Activated naive CD4-positive, alpha-beta T cell treated with anti-CD3 and anti-CD28 coated beads for 36 hours (primary cell): ENCODE results near the gene MND1. TPM values are rescaled to one million over a fixed set of nuclear protein-coding genes. Genes with fewer than 3 reads are reported as not detected.

Source experiments
- CTCF ChIA-PET: fragments of 350-600 bp; sonication (Branson Sonifier 250); formaldehyde crosslinking; loops from one replicate; lab custom pipeline; 2021; ENCODE audit warnings: antibody characterized with exemption; lab: Charles Lee
- DNase-seq: peaks from one replicate; pipeline ENCODE4 v3.0.0-alpha.2; 2020
- H3K27ac Mint-ChIP-seq: one replicate; pipeline ENCODE4 v1.8.0; 2021; ENCODE audit warnings: mild to moderate bottlenecking, mixed read lengths
- H3K27me3 Mint-ChIP-seq: one replicate; pipeline ENCODE4 v1.8.0; 2021; ENCODE audit warnings: low read depth, mixed read lengths
- H3K36me3 Mint-ChIP-seq: one replicate; pipeline ENCODE4 v1.8.0; 2021; ENCODE audit warnings: low read depth, mixed read lengths
- H3K4me1 Mint-ChIP-seq: one replicate; pipeline ENCODE4 v1.8.0; 2021; ENCODE audit warnings: low read depth, mixed read lengths
- H3K4me3 Mint-ChIP-seq: one replicate; pipeline ENCODE4 v1.8.0; 2021; ENCODE audit warnings: mild to moderate bottlenecking, moderate library complexity, mixed read lengths
- H3K9me3 Mint-ChIP-seq: one replicate; pipeline ENCODE4 v1.8.0; 2021; ENCODE audit warnings: mixed read lengths
- intact Hi-C: fragments of 100-400 bp; cut with micrococcal nuclease; formaldehyde crosslinking; loops from one replicate; pipeline ENCODE4 v1.15.1; 2023
- total RNA-seq, 2 experiments: library from RNA; stranded (reverse); gene quantifications; one replicate each; pipeline ENCODE4 v1.2.3, GENCODE V29; 2021

Gene MND1
- total RNA-seq, 2 experiments from 2014 or later = 51.3 to 52.6 TPM

DNA sequence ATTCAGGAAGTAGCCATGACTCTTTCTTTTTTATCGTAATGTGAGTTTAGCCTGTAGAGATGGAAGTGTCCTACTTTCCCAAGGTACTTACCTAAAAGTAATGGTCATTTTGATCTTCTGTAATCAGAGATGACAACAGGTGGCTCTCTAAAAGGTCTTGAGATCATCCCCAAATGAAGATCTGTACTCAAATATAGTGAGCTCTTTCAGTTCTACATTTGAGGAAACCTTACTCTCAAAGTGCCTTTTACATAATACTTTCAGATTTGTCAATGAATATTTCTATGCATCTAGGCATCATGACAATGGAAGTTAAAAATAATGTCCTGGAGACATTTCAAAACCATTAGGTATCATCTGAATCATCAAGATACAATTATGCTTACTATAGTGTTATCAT, 17.2 kb upstream of the MND1 start:
- no peaks in the 10 kb centered on the region for H3K36me3 Mint-ChIP-seq
- peaks cover 4% of the 10 kb centered on the region for H3K27me3 Mint-ChIP-seq
- DNase-seq = no peak
- no peak overlapping the region for H3K27ac Mint-ChIP-seq
- no peaks in the 10 kb centered on the region for H3K9me3 Mint-ChIP-seq
- CTCF ChIA-PET = interaction anchor here (0.5 to 0.7 kb wide), 3 partner anchors 10 to 411 kb away, joined by 3 read pairs; no protein-coding TSS in a partner anchor
- intact Hi-C loops = no loop called here
- H3K4me1 Mint-ChIP-seq = no peaks in the 10 kb centered on the region
- no peak overlapping the region for H3K4me3 Mint-ChIP-seq

DNA sequence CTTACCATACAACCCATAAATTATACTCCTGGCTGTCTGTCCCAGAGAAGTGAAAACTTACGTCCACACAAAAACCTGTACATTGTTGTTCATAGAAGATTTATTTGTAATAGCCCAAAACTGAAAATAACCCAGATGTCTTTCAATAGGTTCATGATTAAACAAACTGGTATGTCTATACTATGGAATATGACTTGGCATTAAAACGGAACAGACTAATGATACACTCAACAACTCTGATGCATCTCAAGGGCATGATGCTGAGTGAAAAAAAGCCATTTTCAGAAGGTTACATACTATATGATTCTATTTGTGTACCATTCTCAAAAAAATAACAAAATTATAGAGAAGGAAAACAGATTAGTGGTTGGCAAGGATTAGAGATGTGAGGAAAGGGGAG, 11.6 kb upstream of the MND1 start:
- no peaks in the 10 kb centered on the region for H3K36me3 Mint-ChIP-seq
- CTCF ChIA-PET = interaction anchor here (0.5 kb wide), 1 partner anchor 311 kb away, joined by 5 read pairs; no protein-coding TSS in a partner anchor
- no peak for DNase-seq
- H3K27me3 Mint-ChIP-seq = no peaks in the 10 kb centered on the region
- H3K4me1 Mint-ChIP-seq = peaks cover 2% of the 10 kb centered on the region
- intact Hi-C loops = no loop called here
- no peak overlapping the region for H3K27ac Mint-ChIP-seq
- H3K4me3 Mint-ChIP-seq = no peak overlapping the region
- H3K9me3 Mint-ChIP-seq = no peaks in the 10 kb centered on the region

DNA sequence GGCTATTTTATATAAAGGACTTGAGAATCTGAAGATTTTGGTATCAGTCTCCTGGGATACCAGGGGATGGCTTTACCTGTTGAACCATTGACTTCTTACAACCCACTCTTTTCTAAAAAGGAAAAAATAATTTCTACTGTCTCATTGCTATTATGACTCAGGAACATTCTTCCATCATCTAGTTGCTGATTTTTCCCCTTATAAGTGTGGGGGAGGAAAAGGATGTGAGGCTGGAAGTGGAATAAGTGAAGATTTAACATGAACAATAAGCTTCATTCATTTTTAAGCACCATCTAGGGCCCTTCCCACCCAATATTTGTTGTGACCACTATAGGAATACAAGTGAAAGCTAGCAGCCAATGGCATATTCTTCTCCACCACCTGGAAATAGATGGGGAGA, 10.6 kb upstream of the MND1 start:
- Mint-ChIP-seq H3K9me3 (no peaks in the 10 kb centered on the region), H3K27ac (no peak overlapping the region), H3K36me3 (no peaks in the 10 kb centered on the region), H3K4me1 (peaks cover 2% of the 10 kb centered on the region), H3K4me3 (no peak overlapping the region), H3K27me3 (no peaks in the 10 kb centered on the region)
- intact Hi-C loops = no loop called here
- DNase-seq = no peak
- CTCF ChIA-PET = no interaction called here

DNA sequence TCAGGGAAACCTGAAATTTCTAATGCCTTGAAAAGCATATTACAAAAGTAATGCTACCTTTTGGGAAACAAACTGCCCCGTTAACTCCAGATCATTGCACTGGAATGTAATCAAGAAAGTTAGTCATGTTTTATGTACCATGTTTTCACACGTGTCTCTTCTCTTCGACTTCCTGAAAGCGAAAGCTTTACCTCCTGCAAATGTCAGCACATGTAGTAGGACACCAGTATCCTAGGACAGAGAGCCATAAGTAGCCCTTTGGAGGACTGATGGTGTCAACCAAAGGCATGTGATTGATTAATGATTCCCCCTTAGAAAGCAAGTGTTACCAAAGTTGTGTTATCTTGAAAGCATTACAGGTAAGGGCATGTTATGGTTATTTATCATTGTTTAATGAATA, 8.8 kb upstream of the MND1 start:
- intact Hi-C loops = no loop called here
- Mint-ChIP-seq H3K36me3 (no peaks in the 10 kb centered on the region), H3K4me1 (peaks cover 2% of the 10 kb centered on the region), H3K9me3 (no peaks in the 10 kb centered on the region), H3K27ac (no peak overlapping the region), H3K27me3 (no peaks in the 10 kb centered on the region), H3K4me3 (no peak overlapping the region)
- no peak for DNase-seq
- CTCF ChIA-PET = interaction anchor here (1.1 kb wide), 1 partner anchor 313 kb away, joined by 4 read pairs; no protein-coding TSS in a partner anchor

DNA sequence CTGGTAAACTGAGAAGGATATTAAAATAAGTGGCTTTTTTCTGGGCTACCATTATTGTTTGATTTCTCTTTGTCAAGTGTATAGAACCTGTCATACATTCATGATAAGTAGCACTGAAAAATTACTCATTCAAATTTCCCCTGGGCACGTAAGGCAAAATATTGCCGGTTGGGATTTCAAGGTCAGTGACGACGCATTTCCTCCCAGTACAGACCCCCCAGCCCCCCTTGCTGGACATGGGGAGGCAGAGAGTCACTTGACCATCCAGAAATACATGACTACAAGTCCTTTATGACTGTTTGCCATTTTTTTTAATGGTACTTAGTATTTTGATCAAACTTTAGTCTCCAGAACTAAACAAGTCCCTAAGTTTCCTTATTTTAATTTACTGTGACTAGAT, 6.8 kb upstream of the MND1 start:
- CTCF ChIA-PET = interaction anchor here (0.7 to 2.1 kb wide), 3 partner anchors 9 to 312 kb away, joined by 3 to 8 read pairs (median 4); no protein-coding TSS in a partner anchor
- Mint-ChIP-seq H3K9me3 (no peaks in the 10 kb centered on the region), H3K4me3 (no peak overlapping the region), H3K27me3 (peaks cover 2% of the 10 kb centered on the region), H3K36me3 (no peaks in the 10 kb centered on the region), H3K4me1 (peaks cover 2% of the 10 kb centered on the region), H3K27ac (no peak overlapping the region)
- intact Hi-C loops = no loop called here
- DNase-seq = no peak

DNA sequence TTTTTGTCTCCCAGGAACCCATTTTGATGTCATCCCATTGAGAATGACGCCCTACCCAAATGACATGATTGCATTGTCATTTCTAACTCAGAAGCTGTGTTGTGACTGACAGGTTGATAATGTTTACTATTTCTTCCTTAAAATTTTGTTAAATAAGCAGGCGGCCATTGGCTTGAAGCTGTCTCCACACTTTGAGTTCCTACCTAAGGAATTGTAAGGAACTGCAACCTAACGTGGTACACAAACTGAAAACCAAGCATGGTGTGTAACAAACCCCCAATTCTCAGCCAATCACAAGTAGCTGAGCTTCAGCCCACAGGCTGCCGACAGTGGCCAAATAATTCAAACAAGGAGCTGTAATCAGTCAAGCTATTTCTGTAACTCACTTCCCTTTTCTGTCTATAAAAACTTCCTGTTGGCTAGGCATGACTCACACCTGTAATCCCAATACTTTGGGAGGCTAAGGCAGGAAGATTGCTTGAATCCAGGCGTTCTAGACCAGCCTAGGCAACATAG, 2.9 kb upstream of the MND1 start:
- Mint-ChIP-seq H3K4me1 (peaks cover 11% of the 10 kb centered on the region), H3K27ac (no peak overlapping the region), H3K36me3 (peaks cover 3% of the 10 kb centered on the region), H3K9me3 (no peaks in the 10 kb centered on the region), H3K4me3 (no peak overlapping the region), H3K27me3 (peaks cover 2% of the 10 kb centered on the region)
- intact Hi-C loops = loop anchor here (5.0 kb wide), 1 partner anchor 676 kb away; no protein-coding TSS in a partner anchor
- CTCF ChIA-PET = interaction anchor here (1.4 to 3.5 kb wide), 5 partner anchors 87 to 408 kb away, joined by 3 to 19 read pairs (median 7); no protein-coding TSS in a partner anchor
- DNase-seq = no peak

DNA sequence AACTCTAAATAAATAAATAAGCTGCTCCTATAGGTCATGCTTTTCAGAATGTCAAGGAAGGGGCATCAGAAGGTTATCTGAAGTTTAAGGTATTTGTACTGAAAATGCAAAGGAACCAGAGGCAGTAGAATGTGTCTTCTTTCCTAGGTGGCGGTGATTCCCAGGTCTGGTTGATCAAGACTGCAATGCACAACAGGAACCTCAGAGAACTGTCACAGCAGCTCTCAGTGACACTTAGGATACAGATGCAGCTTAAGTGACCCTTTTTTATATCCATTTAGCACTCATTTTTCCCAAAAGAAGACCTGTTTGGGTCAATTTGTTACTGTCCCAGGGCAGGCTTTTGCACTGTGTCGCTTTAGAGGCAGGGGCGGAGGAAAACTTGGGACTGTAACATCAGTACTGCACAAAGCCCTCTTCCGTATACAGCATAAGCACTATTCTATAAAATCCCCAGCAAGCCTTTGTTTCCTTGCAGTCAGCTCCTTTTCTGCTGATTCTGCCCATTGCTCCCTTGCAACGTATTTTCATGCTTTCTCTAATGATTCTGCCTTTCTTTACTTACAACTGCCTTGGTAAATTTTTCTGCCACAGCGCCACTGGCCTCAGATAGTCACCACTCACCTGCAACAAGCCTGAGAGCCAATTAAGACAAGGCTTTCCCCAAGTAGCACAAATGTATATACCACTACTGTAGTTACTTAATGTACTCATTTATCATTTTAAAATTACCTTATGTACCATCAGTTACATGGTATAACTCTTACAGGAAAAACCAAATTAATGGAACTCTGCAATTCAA, 1.5 kb upstream of the MND1 start:
- no peak overlapping the region for H3K4me3 Mint-ChIP-seq
- peaks cover 24% of the 10 kb centered on the region for H3K4me1 Mint-ChIP-seq
- H3K27ac Mint-ChIP-seq = no peak overlapping the region
- no peaks in the 10 kb centered on the region for H3K9me3 Mint-ChIP-seq
- intact Hi-C loops = loop anchor here (5.0 kb wide), 1 partner anchor 674 kb away; no protein-coding TSS in a partner anchor
- CTCF ChIA-PET = interaction anchor here (1.2 to 5.2 kb wide), 7 partner anchors 82 to 407 kb away, joined by 3 to 65 read pairs (median 7); no protein-coding TSS in a partner anchor
- peaks cover 2% of the 10 kb centered on the region for H3K27me3 Mint-ChIP-seq
- no peak for DNase-seq
- H3K36me3 Mint-ChIP-seq = peaks cover 4% of the 10 kb centered on the region

DNA sequence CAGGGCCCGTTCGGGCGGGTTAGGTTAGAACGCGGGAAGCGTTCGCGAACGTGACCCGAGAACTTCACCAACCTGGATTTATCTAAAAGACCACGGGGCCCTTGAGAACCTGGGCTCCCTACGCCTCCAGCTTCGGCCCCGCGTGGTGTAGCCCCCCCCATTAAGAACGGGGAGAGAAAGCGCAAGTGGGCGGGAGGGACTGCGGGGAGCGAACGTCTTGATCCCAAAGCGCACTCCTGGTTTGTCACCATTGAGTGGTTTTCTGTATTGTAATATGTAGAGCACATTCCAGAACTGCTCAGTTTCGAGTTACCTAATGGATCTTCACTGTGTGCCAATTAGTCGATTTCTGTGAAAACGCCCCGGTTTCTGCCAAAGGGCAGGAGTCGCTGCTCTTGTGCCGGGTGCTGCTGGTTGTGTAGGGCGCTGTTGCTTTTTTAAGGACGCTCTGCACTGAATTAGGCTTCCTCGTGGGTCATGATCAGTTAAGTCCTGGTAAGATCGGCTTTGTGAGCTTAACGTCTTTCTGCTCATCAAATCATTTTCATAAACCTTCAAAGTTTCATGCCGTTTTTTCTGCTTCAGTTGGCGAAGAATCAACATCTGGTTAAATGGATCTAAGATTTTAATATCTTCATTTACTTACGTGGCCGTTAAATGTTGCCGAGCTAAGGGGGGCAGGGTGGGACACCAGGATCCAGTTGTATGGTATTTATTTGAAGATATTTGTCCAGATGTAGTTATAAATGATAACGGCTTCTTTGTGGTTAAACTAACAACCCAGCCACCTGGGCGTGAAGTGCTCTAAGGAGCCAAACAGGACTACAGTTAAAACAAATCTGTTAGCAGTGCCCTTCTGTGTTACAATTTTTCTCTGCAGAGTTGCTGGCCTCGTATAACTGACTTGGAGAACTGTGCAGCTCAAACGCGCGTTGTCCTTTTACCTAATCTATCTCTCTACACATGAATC, 809 bp downstream of the MND1 start:
- Mint-ChIP-seq H3K36me3 (peaks cover 11% of the 10 kb centered on the region), H3K27me3 (peaks cover 2% of the 10 kb centered on the region), H3K27ac (peak overlapping the region; percentile 92), H3K9me3 (no peaks in the 10 kb centered on the region), H3K4me1 (peaks cover 34% of the 10 kb centered on the region), H3K4me3 (peak overlapping the region; percentile 93)
- CTCF ChIA-PET = interaction anchor here (0.8 to 5.2 kb wide), 20 partner anchors 14 to 413 kb away, joined by 3 to 65 read pairs (median 4); no protein-coding TSS in a partner anchor
- intact Hi-C loops = loop anchor here (1.0 to 2.0 kb wide), 10 partner anchors 12 to 339 kb away; partner anchors contain the start of gene TLR2
- peak; percentile 81 for DNase-seq

DNA sequence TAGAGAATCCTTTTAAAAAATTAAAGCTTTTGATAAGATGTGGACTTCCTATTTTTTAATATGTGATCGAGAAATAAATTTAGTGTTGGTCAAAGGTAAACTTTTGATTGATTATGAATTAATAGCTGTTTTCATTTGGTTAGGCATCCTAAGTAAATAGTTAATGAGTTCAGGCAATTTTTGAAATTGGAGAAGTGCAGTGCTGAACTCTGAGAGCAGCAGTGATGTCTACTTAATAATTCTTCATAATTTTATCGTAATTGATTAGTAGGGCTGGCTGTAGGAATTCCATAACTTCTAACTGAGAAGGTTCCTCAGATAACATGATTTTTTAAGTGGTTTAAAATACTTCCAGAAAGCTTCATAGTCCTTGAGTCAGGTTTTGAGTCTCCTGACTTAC, 1.5 kb downstream of the MND1 start:
- Mint-ChIP-seq H3K4me3 (peak overlapping the region; percentile 93), H3K9me3 (no peaks in the 10 kb centered on the region), H3K4me1 (peaks cover 34% of the 10 kb centered on the region), H3K27ac (no peak overlapping the region), H3K27me3 (peaks cover 2% of the 10 kb centered on the region), H3K36me3 (peaks cover 14% of the 10 kb centered on the region)
- DNase-seq = no peak
- intact Hi-C loops = no loop called here
- CTCF ChIA-PET = interaction anchor here (0.6 to 5.2 kb wide), 24 partner anchors 9 to 412 kb away, joined by 3 to 65 read pairs (median 3); no protein-coding TSS in a partner anchor

DNA sequence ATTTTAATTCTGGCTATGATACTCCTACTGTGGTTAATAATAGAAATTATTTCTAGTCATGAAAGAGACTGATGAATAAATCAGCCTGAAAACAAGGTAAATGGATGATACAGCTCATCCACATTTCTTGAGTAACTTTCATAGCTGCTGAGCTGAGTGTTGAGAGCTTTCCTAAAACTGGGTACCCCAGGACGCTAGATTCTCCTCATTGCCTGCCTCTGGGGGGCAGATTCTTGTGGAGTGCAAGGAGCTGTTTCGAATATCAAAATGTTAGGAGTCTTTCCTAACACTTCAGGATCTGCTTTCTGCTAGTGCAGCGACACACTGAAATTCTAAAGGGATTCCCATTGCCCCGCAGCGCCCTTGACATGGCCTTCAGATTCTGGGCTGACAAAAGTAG, 2.1 kb downstream of the MND1 start:
- Mint-ChIP-seq H3K4me3 (no peak overlapping the region), H3K36me3 (peaks cover 18% of the 10 kb centered on the region), H3K27me3 (peaks cover 2% of the 10 kb centered on the region), H3K9me3 (no peaks in the 10 kb centered on the region), H3K4me1 (peaks cover 34% of the 10 kb centered on the region), H3K27ac (no peak overlapping the region)
- CTCF ChIA-PET = interaction anchor here (0.6 to 5.2 kb wide), 13 partner anchors 9 to 411 kb away, joined by 3 to 65 read pairs (median 4); no protein-coding TSS in a partner anchor
- intact Hi-C loops = no loop called here
- DNase-seq = no peak

DNA sequence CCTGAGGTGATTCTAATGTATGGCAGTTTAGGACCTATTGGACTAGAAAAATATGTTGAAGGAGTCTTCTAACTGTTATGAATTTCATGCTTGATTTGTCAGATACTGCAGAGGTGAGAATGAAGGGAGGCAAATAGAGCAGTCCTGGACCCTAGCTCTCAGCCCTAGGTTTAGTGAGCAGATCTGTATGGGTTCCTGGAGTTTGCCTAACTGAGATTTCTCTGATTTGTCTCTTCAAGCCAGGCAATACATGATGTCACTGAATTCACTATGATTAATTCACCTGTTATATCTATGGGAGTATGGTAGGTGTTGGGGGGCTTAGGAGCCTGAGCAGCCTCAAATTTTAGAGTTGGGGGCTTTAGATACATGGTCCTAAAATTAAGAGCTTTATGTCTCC, 2.6 kb downstream of the MND1 start:
- intact Hi-C loops = no loop called here
- H3K4me3 Mint-ChIP-seq = no peak overlapping the region
- H3K27me3 Mint-ChIP-seq = peaks cover 2% of the 10 kb centered on the region
- no peak for DNase-seq
- peaks cover 18% of the 10 kb centered on the region for H3K36me3 Mint-ChIP-seq
- CTCF ChIA-PET = interaction anchor here (1.1 to 5.2 kb wide), 6 partner anchors 10 to 411 kb away, joined by 3 to 65 read pairs (median 5); no protein-coding TSS in a partner anchor
- H3K27ac Mint-ChIP-seq = no peak overlapping the region
- no peaks in the 10 kb centered on the region for H3K9me3 Mint-ChIP-seq
- H3K4me1 Mint-ChIP-seq = peaks cover 34% of the 10 kb centered on the region
